ENCODE measurements around the gene TTC12.

- TF ChIP-seq E2F4 (CRISPR knock-in tag; IDR thresholded peaks at IDR 0.05; ENCODE audit: borderline replicate concordance, low read depth) = no peak
- no peak for TF ChIP-seq TP53 (CRISPR knock-in tag; IDR thresholded peaks at IDR 0.05)
- TF ChIP-seq ESRRA (CRISPR knock-in tag; IDR thresholded peaks at IDR 0.05; ENCODE audit: borderline replicate concordance) = no peak
- no peak for TF ChIP-seq CTCF (IDR thresholded peaks at IDR 0.05)
- TF ChIP-seq NR1H2 (CRISPR knock-in tag; IDR thresholded peaks at IDR 0.05) = no peak
Observed at GRCh38 chr11:113281052-113281725, 33.2 kb upstream of the TTC12 start.
